A673 (cell line): ENCODE measurements around the gene PIGL. TPM values are rescaled to one million over a fixed set of nuclear protein-coding genes. Genes with fewer than 3 reads are reported as not detected.

Experiments used
- BruUV-seq: library from RNA; stranded (reverse); fragments of 400-500 nt; replicated peaks from 2 replicates; lab custom pipeline; 2021; lab: Mats Ljungman, UMichigan
- CTCF ChIA-PET: fragments of 300-600 bp; sonication (Branson Sonifier 250); formaldehyde crosslinking; loops from one replicate; lab custom pipeline; 2022; ENCODE audit warnings: antibody characterized with exemption; lab: Charles Lee
- POLR2A ChIA-PET: fragments of 300-600 bp; sonication (Branson Sonifier 250); formaldehyde crosslinking; loops from one replicate; lab custom pipeline; 2022; ENCODE audit warnings: antibody characterized with exemption; ENCODE audit not compliant: low non-redundant PET; lab: Charles Lee
- DNase-seq: peaks from one replicate; pipeline ENCODE4 v3.0.0-alpha.2; 2015; ENCODE audit warnings: low spot score
- H3K27ac ChIP-seq: fragments of 200-600 bp; sonication (generic); 2 replicates; pipeline ENCODE4 v1.5.1; 2016; ENCODE audit warnings: mixed run types, low read depth, mild to moderate bottlenecking, mixed read lengths, antibody characterized with exemption, low read length; ENCODE audit not compliant: poor library complexity, severe bottlenecking
- H3K27me3 ChIP-seq: fragments of 200-600 bp; sonication (generic); replicated peaks from 2 replicates; pipeline ENCODE4 v1.6.1; 2017; ENCODE audit warnings: mixed run types, low read depth, mild to moderate bottlenecking, mixed read lengths, antibody characterized with exemption, low read length; ENCODE audit not compliant: insufficient read depth, poor library complexity
- H3K36me3 ChIP-seq: fragments of 200-600 bp; sonication (generic); 2 replicates; pipeline ENCODE4 v1.6.1; 2016; ENCODE audit warnings: mixed run types, mild to moderate bottlenecking, mixed read lengths, antibody characterized with exemption, low read length; ENCODE audit not compliant: insufficient read depth, poor library complexity, severe bottlenecking
- H3K4me1 ChIP-seq: fragments of 200-600 bp; sonication (generic); 2 replicates; pipeline ENCODE4 v1.6.1; 2017; ENCODE audit warnings: mixed run types, mild to moderate bottlenecking, mixed read lengths, antibody characterized with exemption, low read length; ENCODE audit not compliant: insufficient read depth, poor library complexity, severe bottlenecking
- H3K4me3 ChIP-seq: fragments of 200-600 bp; sonication (generic); 2 replicates; pipeline ENCODE4 v1.5.1; 2016; ENCODE audit warnings: low read depth, mixed run types, mild to moderate bottlenecking, mixed read lengths, low read length; ENCODE audit not compliant: poor library complexity, severe bottlenecking
- H3K9me3 ChIP-seq: fragments of 200-600 bp; sonication (generic); 2 replicates; pipeline ENCODE4 v1.6.1; 2016; ENCODE audit warnings: mixed run types, low read depth, mild to moderate bottlenecking, mixed read lengths, antibody characterized with exemption, low read length; ENCODE audit not compliant: poor library complexity, severe bottlenecking
- CTCF ChIP-seq: fragments of 300-800, 200-600 bp; sonication (generic); conservative IDR thresholded peaks from 2 replicates; pipeline ENCODE4 v1.5.1; 2017; ENCODE audit warnings: low read depth, mild to moderate bottlenecking, antibody characterized with exemption, low read length, moderate library complexity, mixed read lengths
- EZH2 ChIP-seq: fragments of 200-600 bp; sonication (generic); IDR thresholded peaks from 2 replicates; pipeline ENCODE4 v1.6.1; 2017; ENCODE audit warnings: borderline replicate concordance, low read depth, mild to moderate bottlenecking, mixed read lengths, antibody characterized with exemption, low read length; ENCODE audit not compliant: poor library complexity, severe bottlenecking
- intact Hi-C: fragments of 100-400 bp; cut with micrococcal nuclease; formaldehyde crosslinking; loops from one replicate; pipeline ENCODE4 v1.10.0; 2022; ENCODE audit not compliant: unreplicated experiment
- microRNA-seq: library from miRNA; unstranded; fragments of <30 nt; microRNA quantifications from one replicate; pipeline ENCODE4 v1.2.0, GENCODE V29; 2021
- total RNA-seq: library from RNA; stranded (reverse); gene quantifications from 2 replicates; pipeline ENCODE4 v1.2.3, GENCODE V29; 2021

The PIGL gene
- total RNA-seq, 1 experiment from 2014 or later = 31.7 TPM

DNA sequence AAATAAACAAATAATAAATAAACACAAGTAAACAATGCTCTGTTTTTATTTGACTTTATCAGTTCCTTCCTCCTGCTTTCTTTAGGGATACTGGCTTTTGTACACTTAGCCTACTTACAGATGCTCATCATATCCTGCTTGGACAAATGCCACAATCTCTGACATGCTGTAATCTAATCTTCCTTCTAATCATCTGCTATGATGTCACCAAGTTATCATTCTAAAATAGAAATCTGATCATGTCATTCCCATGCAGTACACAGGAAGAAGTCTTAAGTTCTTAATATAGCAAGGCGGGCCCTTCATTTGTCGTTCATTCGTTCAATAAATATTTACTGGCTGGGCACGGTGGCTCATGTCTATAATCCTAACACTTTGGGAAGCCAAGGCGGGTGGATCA is 154.7 kb downstream of the PIGL start:
- ChIA-PET POLR2A (no interaction called here), CTCF (interaction anchor here (0.9 kb wide), 1 partner anchor 8 kb away, joined by 3 read pairs; no protein-coding TSS in a partner anchor)
- no TSS peak for BruUV-seq
- no peak for TF ChIP-seq EZH2
- TF ChIP-seq CTCF = no peak
- intact Hi-C loops = no loop called here
- Histone ChIP-seq H3K36me3 (no peaks in the 10 kb centered on the region), H3K27ac (no peak overlapping the region), H3K27me3 (no peaks in the 10 kb centered on the region), H3K9me3 (no peaks in the 10 kb centered on the region), H3K4me3 (no peak overlapping the region), H3K4me1 (no peaks in the 10 kb centered on the region)
- peak; percentile 64 for DNase-seq

DNA sequence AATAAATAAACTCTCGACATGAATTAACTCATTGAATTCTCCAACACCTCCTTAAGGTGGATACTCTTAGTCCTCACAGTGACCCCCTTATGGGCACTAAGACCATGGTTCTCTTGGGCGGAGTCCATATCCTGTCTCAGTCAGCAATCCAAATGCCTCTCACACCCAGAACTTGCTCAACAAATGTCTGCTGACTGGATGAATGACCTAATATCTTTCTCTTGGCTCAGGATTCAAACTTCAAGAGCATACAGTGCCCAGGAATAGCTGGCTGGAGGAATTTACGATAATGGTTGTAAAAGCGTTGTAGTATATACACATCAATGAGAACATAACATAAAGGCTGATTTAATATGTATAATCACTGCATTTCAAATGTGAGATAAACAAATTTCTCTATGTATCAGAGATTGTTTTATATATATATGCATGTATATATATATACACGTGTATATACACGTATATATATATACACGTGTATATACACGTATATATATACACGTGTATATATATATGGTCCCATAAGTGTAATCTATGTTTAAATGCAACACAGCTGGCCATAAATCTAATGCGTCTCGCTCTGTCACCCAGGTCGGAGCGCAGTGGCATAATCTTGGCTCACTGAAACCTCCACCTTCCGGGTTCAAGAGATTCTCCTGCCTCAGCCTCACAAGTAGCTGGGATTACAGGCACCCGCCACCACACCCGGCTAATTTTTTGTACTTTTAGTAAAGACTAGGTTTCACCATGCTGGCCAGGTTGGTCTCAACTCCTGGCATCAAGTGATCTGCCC is 157.3 kb downstream of the PIGL start:
- ChIA-PET POLR2A (no interaction called here), CTCF (interaction anchor here (0.5 kb wide), 1 partner anchor 21 kb away, joined by 9 read pairs; the partner anchor contains the start of gene CENPV)
- Histone ChIP-seq H3K36me3 (no peaks in the 10 kb centered on the region), H3K27ac (no peak overlapping the region), H3K4me3 (no peak overlapping the region), H3K27me3 (no peaks in the 10 kb centered on the region), H3K9me3 (no peaks in the 10 kb centered on the region), H3K4me1 (no peaks in the 10 kb centered on the region)
- intact Hi-C loops = no loop called here
- no peak for TF ChIP-seq CTCF
- TF ChIP-seq EZH2 = no peak
- DNase-seq = no peak
- BruUV-seq = no TSS peak

Small RNA genes within 50 kb of the gene (microRNA-seq; reads per million reads assigned to microRNA genes)
- 0.81 reads per million for gene MIR1288

Other genes starting within 250 kb of the PIGL start
- gene ZSWIM7, start 217.5 kb upstream of the PIGL start, total RNA-seq = 28.7 and 39.8 TPM in 2 replicates
- 44.5 and 53.8 TPM in 2 replicates for gene TTC19, start 217.4 kb upstream of the PIGL start, total RNA-seq
- 148 and 150 TPM in 2 replicates for gene NCOR1, start 1.7 kb upstream of the PIGL start, total RNA-seq
- gene CENPV, start 136.3 kb downstream of the PIGL start, total RNA-seq = 147 and 166 TPM in 2 replicates
- 2,497 and 2,658 TPM in 2 replicates for gene UBB, start 163.9 kb downstream of the PIGL start, total RNA-seq
- gene TRPV2, start 198.4 kb downstream of the PIGL start, total RNA-seq = not detected in 2 replicates